NCI-H2227 treated with DMSO at 0.1 percent for 48 hours (cell line): ENCODE data around the gene NCR2.
A peak's percentile ranks its signal among the peaks of the same experiment; 100 is the strongest.
"Not testable (repeated sequence)": the region's sequence is repeated elsewhere in the genome, so short reads cannot be mapped to it uniquely, and the experiment has no call there.

Experiments
- DNase-seq: peaks from one replicate; lab custom pipeline; 2025; lab: John Stamatoyannopoulos, UW

Gene NCR2, protein sequence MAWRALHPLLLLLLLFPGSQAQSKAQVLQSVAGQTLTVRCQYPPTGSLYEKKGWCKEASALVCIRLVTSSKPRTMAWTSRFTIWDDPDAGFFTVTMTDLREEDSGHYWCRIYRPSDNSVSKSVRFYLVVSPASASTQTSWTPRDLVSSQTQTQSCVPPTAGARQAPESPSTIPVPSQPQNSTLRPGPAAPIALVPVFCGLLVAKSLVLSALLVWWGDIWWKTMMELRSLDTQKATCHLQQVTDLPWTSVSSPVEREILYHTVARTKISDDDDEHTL

DNA sequence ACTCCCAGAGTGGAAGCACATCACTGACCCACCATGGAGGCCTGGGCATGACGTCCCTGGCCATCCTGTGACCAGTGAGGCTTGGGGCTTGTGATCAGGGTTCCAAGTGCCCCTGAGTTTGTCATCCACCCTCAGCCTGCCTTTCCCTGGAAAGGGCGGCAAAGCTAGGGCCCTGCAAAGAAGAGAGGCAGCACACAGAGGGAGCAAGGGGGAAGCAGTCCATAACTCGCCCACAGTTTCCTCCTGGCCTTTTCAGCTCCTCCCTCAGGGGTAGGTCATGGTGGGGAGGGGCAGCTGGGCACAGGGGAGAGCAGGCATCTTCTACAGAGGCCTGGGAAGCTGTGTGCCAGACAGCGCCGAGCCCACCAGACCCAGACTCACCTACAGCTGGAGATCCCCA lies at the start of gene NCR2:
NCR2 (plus strand) TSS at position 313 of the 400 bp plus-strand sequence. CDS start 269 bp downstream, outside the sequence.
- no peak for DNase-seq

GRCh38 chr6:41286544-41287346 lies 48.7 kb upstream of the NCR2 start, which contains the start of gene TREM1:
Gene TREM1, minus strand, starts transcription at chr6:41286682. Its CDS starts 27 bp downstream, at chr6:41286655.
- DNase-seq: no peak

DNA sequence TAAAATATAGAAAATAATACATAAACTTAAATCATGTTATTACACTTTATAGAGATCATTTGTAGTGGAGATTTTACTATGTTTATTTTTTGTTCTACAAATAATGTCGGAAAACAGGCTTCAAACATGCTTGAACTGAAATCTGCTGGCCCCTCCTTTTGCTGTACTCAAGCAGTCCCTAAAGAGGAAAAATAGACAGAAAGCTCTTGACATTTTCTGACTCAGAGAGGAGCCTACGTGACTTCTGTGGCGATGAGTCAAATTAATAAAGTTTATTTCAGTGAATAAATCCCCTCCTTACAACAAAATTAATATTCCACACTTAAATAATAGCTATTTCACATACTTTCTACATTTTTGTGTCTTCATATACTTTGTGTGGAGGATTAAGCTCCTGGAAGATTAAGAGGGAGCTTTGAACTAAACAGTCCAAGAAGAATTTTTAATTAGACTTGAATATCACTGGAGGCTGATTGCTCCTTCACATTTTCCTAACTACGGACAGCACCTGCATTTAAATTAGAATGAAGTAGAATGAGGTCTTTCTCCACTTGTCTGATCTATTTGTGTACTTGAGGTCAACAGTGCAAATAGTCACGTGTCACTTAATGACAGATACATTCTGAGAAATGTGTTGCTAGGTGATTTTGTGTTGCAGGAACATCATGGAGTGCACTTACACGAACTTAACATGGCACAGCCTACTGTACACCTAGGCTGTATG lies 47.2 kb upstream of the NCR2 start:
- DNase-seq: peak; percentile 37

DNA sequence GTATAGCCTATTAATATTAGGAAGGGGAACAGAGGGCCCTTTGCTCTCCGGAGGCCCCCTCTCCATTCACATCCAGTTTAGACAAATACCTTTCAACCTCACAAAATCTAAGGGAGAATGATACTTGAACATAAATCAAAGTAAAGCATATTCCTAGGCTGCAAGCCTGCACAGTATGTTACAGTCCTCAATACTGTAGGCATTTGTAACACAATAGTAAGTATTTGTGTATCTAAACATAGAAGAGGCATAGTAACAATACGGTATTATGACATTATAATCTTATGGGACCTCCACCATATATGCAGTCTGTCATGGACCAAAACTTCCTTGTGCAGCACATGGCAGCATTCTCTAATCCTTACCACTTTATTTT lies 46.7 kb upstream of the NCR2 start:
- DNase-seq: no peak

DNA sequence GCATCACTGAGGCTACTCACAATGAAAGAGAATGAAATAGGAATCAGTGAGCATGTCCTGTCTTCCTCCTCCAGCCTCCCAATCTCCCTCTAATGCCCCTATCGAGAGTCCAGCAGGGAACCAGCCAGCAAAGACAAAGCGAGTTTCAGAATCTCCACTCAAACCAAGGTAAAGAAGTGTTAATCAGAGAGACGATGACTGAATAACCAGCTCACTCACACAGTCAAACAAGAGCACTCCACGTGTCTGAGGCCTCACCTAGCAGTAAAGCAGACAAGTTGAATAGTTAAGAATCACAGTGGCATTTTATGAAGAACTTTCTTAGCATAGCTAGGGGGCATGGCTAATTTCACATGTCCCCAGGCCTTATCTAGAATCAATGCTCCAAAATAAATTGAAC lies 45.6 kb upstream of the NCR2 start:
- no peak for DNase-seq

GRCh38 chr6:41291717-41292116 lies 43.7 kb upstream of the NCR2 start:
- no peak for DNase-seq

DNA sequence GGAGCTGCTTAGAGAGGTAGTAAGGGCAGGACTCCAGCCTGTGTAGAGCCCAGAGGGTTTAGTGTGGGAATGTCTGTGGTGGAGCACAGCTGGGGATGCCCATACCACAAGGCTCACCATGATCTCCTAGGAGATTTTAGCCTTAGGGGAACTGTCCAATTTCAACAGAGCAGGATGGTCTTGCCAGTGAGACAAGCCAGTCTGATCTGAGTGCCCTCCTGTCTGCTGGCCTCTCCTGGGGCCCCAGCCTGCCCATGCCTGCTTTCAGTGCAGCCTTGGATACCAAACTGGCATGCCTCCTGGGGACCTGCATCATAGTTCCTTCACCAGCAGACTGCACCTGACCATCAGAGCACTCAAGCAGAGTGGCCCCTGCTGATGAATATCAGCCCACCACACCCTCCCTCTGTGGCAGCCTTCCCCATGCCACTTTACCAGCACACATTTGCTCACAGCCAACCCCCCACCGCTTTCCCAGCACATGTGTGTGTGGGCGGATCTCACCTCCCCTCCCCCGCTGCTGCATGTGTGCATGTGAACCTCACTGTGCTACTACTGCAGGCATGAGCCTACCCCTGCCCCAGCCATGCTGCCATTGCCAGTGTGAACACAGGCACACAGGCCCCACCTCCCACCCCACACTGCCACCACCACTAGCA lies 41.1 kb upstream of the NCR2 start:
- no peak for DNase-seq

DNA sequence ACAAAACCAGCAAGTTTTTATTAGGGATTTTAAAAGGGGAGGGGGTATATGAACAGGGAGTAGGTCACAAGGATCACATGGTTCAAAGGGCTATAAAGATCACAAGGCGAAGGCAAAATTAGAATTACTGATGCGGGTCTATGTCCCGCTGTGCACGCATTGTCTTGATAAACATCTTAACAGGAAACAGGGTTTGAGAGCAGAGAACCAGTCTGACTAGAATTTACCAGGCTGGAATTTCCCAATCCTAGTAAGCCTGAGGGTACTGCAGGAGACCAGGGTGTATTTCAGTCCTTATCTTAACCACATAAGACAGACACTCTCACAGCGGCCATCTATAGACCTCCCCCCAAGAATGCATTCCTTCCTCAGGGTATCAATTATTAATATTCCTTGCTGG lies 38.2 kb upstream of the NCR2 start:
- not testable (repeated sequence) for DNase-seq

- DNase-seq: no peak
Observed at GRCh38 chr6:41298785-41299502, 36.5 kb upstream of the NCR2 start.

GRCh38 chr6:41302638-41303037 lies 32.8 kb upstream of the NCR2 start:
- DNase-seq: no peak

DNA sequence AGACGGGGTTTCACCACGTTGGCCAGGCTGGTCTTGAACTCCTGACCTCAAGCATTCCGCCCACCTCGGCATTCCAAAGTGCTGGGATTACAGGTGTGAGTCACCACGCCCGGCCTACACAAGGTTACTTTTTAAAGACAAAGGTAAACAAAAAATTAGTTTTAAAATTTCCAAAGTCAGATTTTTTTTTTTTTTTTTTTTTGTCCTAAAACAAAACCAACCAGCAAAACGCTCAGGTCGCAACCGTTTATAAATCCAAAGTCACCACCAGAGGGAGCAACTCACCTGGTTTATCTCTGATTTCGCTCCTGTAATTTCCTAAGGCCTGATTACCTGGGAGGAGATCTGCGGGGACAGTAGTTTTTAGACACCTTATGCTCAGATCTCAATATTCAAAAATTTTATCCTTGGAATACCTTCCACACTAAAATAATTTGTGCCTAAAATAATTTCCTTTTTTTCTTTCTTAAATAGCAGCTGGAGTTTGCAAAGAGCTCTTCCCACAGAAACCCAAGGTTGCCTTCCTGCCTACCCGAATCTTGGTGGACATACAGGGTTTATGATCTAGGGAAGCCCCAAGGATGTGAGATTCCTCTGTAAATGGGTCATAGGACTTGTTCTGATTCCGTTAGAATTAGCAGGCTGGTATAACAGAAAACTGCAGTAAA lies 29.1 kb upstream of the NCR2 start:
- peak; percentile 29 for DNase-seq

DNA sequence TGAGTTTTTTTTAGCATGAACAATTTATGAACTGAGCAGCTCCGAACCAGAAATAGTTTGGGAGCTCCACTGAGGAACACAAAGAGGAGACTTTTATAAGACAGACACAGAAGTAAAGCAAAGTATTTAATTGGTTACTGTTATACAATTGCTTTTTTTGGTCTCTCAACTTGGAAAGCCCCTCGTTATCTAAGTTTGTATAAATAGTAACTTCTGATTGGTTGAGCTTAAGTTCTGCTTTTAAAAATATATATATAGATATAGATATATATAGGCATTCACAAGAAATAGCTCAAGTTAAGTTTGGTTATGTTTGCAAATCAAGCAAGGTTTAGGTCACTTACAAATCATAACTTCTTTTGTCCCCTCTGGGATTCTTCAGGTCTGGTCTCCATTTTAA lies 20.2 kb upstream of the NCR2 start:
- DNase-seq: no peak

GRCh38 chr6:41315943-41316620 lies 19.3 kb upstream of the NCR2 start:
- no peak for DNase-seq

GRCh38 chr6:41318261-41318653 lies 17.2 kb upstream of the NCR2 start:
- no peak for DNase-seq

- DNase-seq: peak; percentile 75
Observed at GRCh38 chr6:41318654-41319565, 16.5 kb upstream of the NCR2 start.

DNA sequence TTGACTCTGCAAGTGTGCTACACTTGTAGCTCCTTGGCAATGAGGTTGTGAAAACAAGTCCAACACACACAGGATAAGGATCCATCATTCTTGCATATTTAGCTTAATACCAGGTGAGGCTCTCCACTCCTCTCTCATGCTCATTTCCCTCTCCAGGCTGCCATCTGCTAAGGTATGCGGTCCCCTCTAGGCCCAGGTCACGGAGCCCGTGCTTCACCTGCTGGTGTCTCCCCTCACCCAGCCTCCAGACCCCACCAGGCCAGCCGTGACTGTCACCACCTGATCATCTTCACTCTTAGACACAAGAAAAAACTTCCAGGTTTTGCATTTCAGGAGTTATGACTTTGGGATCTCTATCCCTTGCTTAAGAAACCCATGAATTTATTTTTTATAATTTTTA lies 14.2 kb upstream of the NCR2 start:
- DNase-seq: no peak

GRCh38 chr6:41325446-41326066 lies 9.9 kb upstream of the NCR2 start:
- no peak for DNase-seq

- DNase-seq: no peak
Observed at GRCh38 chr6:41326092-41326491, 9.3 kb upstream of the NCR2 start.

DNA sequence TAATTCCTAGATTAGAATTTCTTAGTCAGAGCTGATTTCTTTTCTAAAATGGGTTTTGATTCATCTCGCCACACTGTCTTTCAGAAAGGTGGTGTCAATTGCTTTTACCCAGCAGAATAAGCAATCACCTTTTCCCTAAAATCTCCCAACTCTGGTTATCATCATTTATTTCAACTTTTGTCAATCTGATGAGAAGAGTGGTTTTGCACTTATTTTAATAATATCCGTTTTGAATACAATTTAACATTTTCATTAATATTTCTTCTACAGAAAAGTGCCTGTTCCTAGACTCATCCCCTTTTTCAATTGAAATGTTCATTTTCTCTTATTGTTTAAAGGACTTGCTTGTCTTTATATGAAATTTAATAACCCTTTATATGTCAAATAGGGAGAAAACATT lies 8.2 kb upstream of the NCR2 start:
- no peak for DNase-seq
